CD14-positive monocyte (primary cell): ENCODE data around the gene PVR. TPM values are rescaled to one million over a fixed set of nuclear protein-coding genes. Genes with fewer than 3 reads are reported as not detected.

ENCODE experiments used
- DNase-seq, 3 donors: peaks; one replicate each; pipeline ENCODE4 v3.0.0-alpha.2; 2011 to 2022
- H2AFZ ChIP-seq: 2 replicates; pipeline ENCODE4 v1.6.0; 2012; ENCODE audit warnings: mild to moderate bottlenecking, low read depth, low read length, inconsistent platforms; ENCODE audit not compliant: insufficient read depth, poor library complexity, severe bottlenecking
- H3K27ac ChIP-seq, 2 donors: 1 replicate in 1 of 2; 2 replicates in 1 of 2; pipeline ENCODE4 v1.5.1; 2012 to 2013; ENCODE audit warnings: low read length in 2 of 2, control low read depth in 1 of 2, inconsistent platforms in 1 of 2, low read depth in 1 of 2, mild to moderate bottlenecking in 1 of 2
- H3K27me3 ChIP-seq, 2 donors: one replicate each; pipeline versions ENCODE4 v1.6.0 to v1.6.1; 2011 to 2013; ENCODE audit warnings: low read length in 2 of 2; ENCODE audit not compliant: control insufficient read depth in 2 of 2, insufficient read depth in 2 of 2
- H3K36me3 ChIP-seq, 2 donors: replicated peaks in 1 of 2; 1 replicate in 1 of 2; 2 replicates in 1 of 2; pipeline versions ENCODE4 v1.5.1 to v1.6.1; 2012 to 2013; ENCODE audit warnings: low read length in 2 of 2, control low read depth in 1 of 2, inconsistent platforms in 1 of 2, mild to moderate bottlenecking in 1 of 2; ENCODE audit not compliant: insufficient read depth in 2 of 2, control insufficient read depth in 1 of 2
- H3K4me1 ChIP-seq, 2 donors: 1 replicate in 1 of 2; 2 replicates in 1 of 2; pipeline versions ENCODE4 v1.5.1 to v1.6.1; 2012 to 2013; ENCODE audit warnings: low read length in 2 of 2, control low read depth in 1 of 2, inconsistent platforms in 1 of 2, mild to moderate bottlenecking in 1 of 2, moderate library complexity in 1 of 2; ENCODE audit not compliant: insufficient read depth in 2 of 2, control insufficient read depth in 1 of 2
- H3K4me2 ChIP-seq: replicated peaks from 2 replicates; pipeline ENCODE3; 2012; ENCODE audit warnings: low read length, moderate library complexity, mild to moderate bottlenecking; ENCODE audit not compliant: poor library complexity, severe bottlenecking; ENCODE audit errors: extremely low read depth
- H3K4me3 ChIP-seq, 3 experiments: fragments of 200-600 bp in 1 of 3; sonication (generic) in 1 of 3; replicated peaks in 1 of 3; 1 replicate in 2 of 3; 2 replicates in 1 of 3; pipeline ENCODE4 v1.5.1; 2011 to 2013; ENCODE audit warnings: low read length in 3 of 3, mild to moderate bottlenecking in 3 of 3, control low read depth in 2 of 3, low read depth in 2 of 3, inconsistent platforms in 1 of 3, moderate library complexity in 1 of 3
- H3K79me2 ChIP-seq: 2 replicates; pipeline ENCODE4 v1.6.0; 2012; ENCODE audit warnings: mild to moderate bottlenecking, control low read depth, inconsistent platforms, low read length, moderate library complexity; ENCODE audit not compliant: insufficient read depth
- H3K9ac ChIP-seq: 2 replicates; pipeline ENCODE4 v1.6.0; 2017; ENCODE audit warnings: low read length, mild to moderate bottlenecking; ENCODE audit not compliant: insufficient read depth, poor library complexity, severe bottlenecking
- H3K9me3 ChIP-seq, 2 donors: replicated peaks in 1 of 2; 1 replicate in 1 of 2; 2 replicates in 1 of 2; pipeline versions ENCODE4 v1.5.1 to v1.6.1; 2012 to 2013; ENCODE audit warnings: low read length in 2 of 2, control low read depth in 1 of 2; ENCODE audit not compliant: control insufficient read depth in 1 of 2, insufficient read depth in 1 of 2
- H4K20me1 ChIP-seq: 2 replicates; pipeline ENCODE4 v1.6.0; 2012; ENCODE audit warnings: mild to moderate bottlenecking, low read length, control low read depth, moderate library complexity; ENCODE audit not compliant: insufficient read depth
- H3K27ac Mint-ChIP-seq, 7 donors: one replicate each; pipeline ENCODE4 v1.8.0; 2020; ENCODE audit warnings: mild to moderate bottlenecking in 7 of 7, mixed read lengths in 7 of 7, moderate library complexity in 6 of 7, inconsistent platforms in 2 of 7
- H3K27me3 Mint-ChIP-seq, 3 donors: one replicate each; pipeline ENCODE4 v1.8.0; 2021 to 2022; ENCODE audit warnings: low read depth in 3 of 3, mild to moderate bottlenecking in 3 of 3, mixed read lengths in 3 of 3, moderate library complexity in 3 of 3, inconsistent platforms in 1 of 3
- H3K36me3 Mint-ChIP-seq, 2 donors: one replicate each; pipeline ENCODE4 v1.8.0; 2020; ENCODE audit warnings: mixed read lengths in 2 of 2, inconsistent platforms in 1 of 2, mild to moderate bottlenecking in 1 of 2
- H3K4me1 Mint-ChIP-seq: one replicate; pipeline ENCODE4 v1.8.0; 2020; ENCODE audit warnings: mild to moderate bottlenecking, mixed read lengths
- H3K4me3 Mint-ChIP-seq, 2 donors: one replicate each; pipeline ENCODE4 v1.8.0; 2020; ENCODE audit warnings: mild to moderate bottlenecking in 2 of 2, mixed read lengths in 2 of 2, moderate library complexity in 1 of 2
- H3K9me3 Mint-ChIP-seq, 7 donors: one replicate each; pipeline ENCODE4 v1.8.0; 2020 to 2022; ENCODE audit warnings: mixed read lengths in 7 of 7, mild to moderate bottlenecking in 6 of 7, moderate library complexity in 6 of 7, inconsistent platforms in 2 of 7
- CTCF ChIP-seq: fragments of 200-600 bp; IDR thresholded peaks from one replicate; pipeline ENCODE4 v1.8.0; 2022; ENCODE audit warnings: antibody characterized with exemption, mild to moderate bottlenecking
- WGBS: methylation state at CpG from one replicate; pipeline ENCODE4 v1.1.5; 2013; ENCODE audit warnings: missing lambda C conversion rate; ENCODE audit not compliant: insufficient coverage; 5-methylcytosine and 5-hydroxymethylcytosine counted together
- intact Hi-C, 2 donors: fragments of 100-400 bp; cut with micrococcal nuclease; formaldehyde crosslinking; loops; one replicate each; pipeline versions ENCODE4 v1.15.0 to v1.15.1; 2023
- polyA plus RNA-seq, 3 donors: library from polyadenylated mRNA; depleted of rRNA in 1 of 3; unstranded in 2 of 3; stranded (reverse) in 1 of 3; fragments of 300-500 nt in 2 of 3; fragments of >200 nt in 1 of 3; fragmentation: Illumina TruSeq in 2 of 3; gene quantifications; 1 replicate in 2 of 3; 2 replicates in 1 of 3; pipeline ENCODE4 v1.2.3, GENCODE V29; 2012 to 2021

PVR gene
- polyA plus RNA-seq, 3 donors, result 10.1 to 20.2 (median 12.9) TPM

DNA sequence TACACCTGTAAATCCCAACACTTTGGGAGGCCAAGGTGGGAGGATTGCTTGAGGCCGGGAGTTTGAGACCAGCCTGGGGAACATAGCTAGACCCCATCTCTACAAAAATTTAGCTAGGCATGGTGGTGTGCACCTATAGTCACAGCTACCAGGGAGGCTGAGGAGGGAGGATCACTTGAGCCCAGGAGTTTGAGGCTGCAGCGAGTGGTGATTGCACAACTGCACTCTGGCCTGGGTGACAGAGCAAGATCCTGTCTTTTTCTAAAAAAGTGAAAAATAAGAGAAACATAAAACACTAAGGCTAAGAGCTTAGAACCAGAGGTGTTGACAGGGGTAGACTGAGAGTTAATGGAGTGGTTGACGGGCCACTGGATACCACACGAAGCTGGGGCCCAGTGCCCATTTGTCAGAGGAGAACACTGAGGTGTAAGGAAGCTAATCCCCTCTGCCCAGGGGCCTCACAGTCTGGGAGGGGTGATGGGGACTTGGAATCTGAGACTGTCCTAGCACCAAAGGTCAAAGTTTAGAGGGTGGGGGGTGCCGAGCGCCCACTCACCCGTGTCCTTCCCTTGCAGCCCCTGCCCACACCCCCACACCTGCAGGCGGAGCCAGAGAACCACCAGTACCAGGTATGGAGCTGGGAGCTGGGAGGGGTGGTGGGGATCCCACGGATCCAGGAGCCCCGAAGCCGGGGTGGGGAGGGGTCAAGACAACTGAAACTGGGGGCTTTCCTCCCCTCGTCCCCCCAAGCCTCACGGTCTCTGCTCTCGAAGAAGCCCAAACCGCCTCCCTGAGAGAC, 38.5 kb downstream of the PVR start:
- peak overlapping the region in 2 of 7 donors; percentile 10 to 72 for H3K27ac Mint-ChIP-seq
- Histone ChIP-seq H2AFZ (no peak overlapping the region), H3K4me1 (peaks cover 52 to 59% of the 10 kb centered on the region in 2 donors), H3K4me2 (no peak overlapping the region), H3K9ac (no peak overlapping the region), H3K27me3 (no peaks in the 10 kb centered on the region), H3K4me3 (no peak overlapping the region), H3K79me2 (no peaks in the 10 kb centered on the region), H4K20me1 (no peaks in the 10 kb centered on the region), H3K36me3 (no peaks in the 10 kb centered on the region), H3K27ac (no peak overlapping the region), H3K9me3 (no peaks in the 10 kb centered on the region)
- H3K36me3 Mint-ChIP-seq, result peaks cover 3 to 8% of the 10 kb centered on the region in 2 donors
- peaks cover 52% of the 10 kb centered on the region for H3K4me1 Mint-ChIP-seq
- TF ChIP-seq CTCF, result no peak
- H3K4me3 Mint-ChIP-seq, result no peak overlapping the region
- no peak for DNase-seq
- peaks cover 0 to 3% (median 0%) of the 10 kb centered on the region in 7 donors for H3K9me3 Mint-ChIP-seq
- WGBS, result 86% methylated on average over 9 of the region's 15 CpGs
- peaks cover 0 to 5% (median 2%) of the 10 kb centered on the region in 3 donors for H3K27me3 Mint-ChIP-seq
- intact Hi-C loops, result loop anchor here in 1 of 2 donors (10.0 kb wide), 1 partner anchor 163 kb away; the partner anchor contains the start of gene NECTIN2

- peaks cover 3 to 8% of the 10 kb centered on the region in 2 donors for H3K36me3 Mint-ChIP-seq
- H3K27ac Mint-ChIP-seq, result peak overlapping the region in 5 of 7 donors; percentile 10 to 73 (median 51)
- peaks cover 0 to 5% (median 0%) of the 10 kb centered on the region in 3 donors for H3K27me3 Mint-ChIP-seq
- peak in 2 of 3 donors; percentile 23 to 26 for DNase-seq
- no peak overlapping the region for H3K27ac ChIP-seq
- no peaks in the 10 kb centered on the region for H4K20me1 ChIP-seq
- intact Hi-C loops, result loop anchor here in 1 of 2 donors (10.0 kb wide), 1 partner anchor 162 kb away; the partner anchor contains the start of gene NECTIN2
- no peaks in the 10 kb centered on the region for H3K36me3 ChIP-seq
- peaks cover 0 to 5% (median 0%) of the 10 kb centered on the region in 7 donors for H3K9me3 Mint-ChIP-seq
- peak overlapping the region in 1 of 2 donors; percentile 32 for H3K4me3 Mint-ChIP-seq
- H3K9ac ChIP-seq, result no peak overlapping the region
- no peak for TF ChIP-seq CTCF
- H3K4me3 ChIP-seq, result no peak overlapping the region
- H3K79me2 ChIP-seq, result no peaks in the 10 kb centered on the region
- no peaks in the 10 kb centered on the region for H3K9me3 ChIP-seq
- peaks cover 54% of the 10 kb centered on the region for H3K4me1 Mint-ChIP-seq
- no peak overlapping the region for H3K4me2 ChIP-seq
- peaks cover 56 to 59% of the 10 kb centered on the region in 2 donors for H3K4me1 ChIP-seq
- H3K27me3 ChIP-seq, result no peaks in the 10 kb centered on the region
- WGBS, result 91% methylated on average over 2 of the region's 2 CpGs
- H2AFZ ChIP-seq, result no peak overlapping the region
These were observed 39.1 kb downstream of the PVR start for GRCh38 chr19:44682807-44683206.
